Liver (tissue), 9 donors: Measurements from ENCODE around the gene ALK. TPM values are rescaled to one million over a fixed set of nuclear protein-coding genes. Genes with fewer than 3 reads are reported as not detected.

Source experiments
- DNase-seq: peaks from one replicate; pipeline ENCODE4 v3.0.0-alpha.2; 2017; ENCODE audit warnings: low spot score
- H3K27ac ChIP-seq, 2 donors: one replicate each; pipeline ENCODE4 v1.7.0; 2013; ENCODE audit warnings: inconsistent platforms in 2 of 2, low read length in 2 of 2, control low read depth in 1 of 2, low read depth in 1 of 2, mild to moderate bottlenecking in 1 of 2
- H3K27me3 ChIP-seq, 4 donors: one replicate each; pipeline versions ENCODE4 v1.6.1 to v1.7.0; 2013; ENCODE audit warnings: low read length in 3 of 4, inconsistent platforms in 1 of 4, mild to moderate bottlenecking in 1 of 4, moderate library complexity in 1 of 4; ENCODE audit not compliant: control insufficient read depth in 4 of 4, insufficient read depth in 4 of 4
- H3K36me3 ChIP-seq, 4 donors: one replicate each; pipeline versions ENCODE4 v1.6.1 to v1.7.0; 2013; ENCODE audit warnings: low read length in 3 of 4, mild to moderate bottlenecking in 3 of 4, low read depth in 1 of 4, moderate library complexity in 1 of 4; ENCODE audit not compliant: control insufficient read depth in 4 of 4, insufficient read depth in 3 of 4
- H3K4me1 ChIP-seq, 4 donors: one replicate each; pipeline versions ENCODE4 v1.6.1 to v1.7.0; 2013; ENCODE audit warnings: low read length in 3 of 4, mild to moderate bottlenecking in 3 of 4, moderate library complexity in 1 of 4; ENCODE audit not compliant: control insufficient read depth in 4 of 4, insufficient read depth in 4 of 4
- H3K4me3 ChIP-seq, 3 donors: one replicate each; pipeline versions ENCODE4 v1.6.1 to v1.7.0; 2013; ENCODE audit warnings: low read length in 3 of 3, control low read depth in 1 of 3, low read depth in 1 of 3, mild to moderate bottlenecking in 1 of 3
- H3K9ac ChIP-seq, 2 donors: one replicate each; pipeline ENCODE4 v1.7.0; 2013; ENCODE audit warnings: low read length in 2 of 2, mild to moderate bottlenecking in 2 of 2, moderate library complexity in 2 of 2, control low read depth in 1 of 2, low read depth in 1 of 2
- H3K9me3 ChIP-seq, 4 donors: one replicate each; pipeline versions ENCODE4 v1.6.1 to v1.7.0; 2013; ENCODE audit warnings: low read length in 3 of 4; ENCODE audit not compliant: control insufficient read depth in 4 of 4
- CTCF ChIP-seq: fragments of 150-350 bp; IDR thresholded peaks from 2 replicates; pipeline ENCODE4 v1.5.1; 2017; ENCODE audit warnings: improper control_type of control experiment, low read depth, low read length; ENCODE audit not compliant: missing input control
- FOXA1 ChIP-seq: IDR thresholded peaks from 2 replicates; pipeline ENCODE4 v1.6.1; 2016; ENCODE audit warnings: antibody characterized with exemption
- GABPA ChIP-seq, 2 donors: IDR thresholded peaks in 1 of 2; conservative IDR thresholded peaks in 1 of 2; 2 replicates each; pipeline ENCODE4 v1.6.1; 2016; ENCODE audit warnings: antibody characterized with exemption in 2 of 2, mild to moderate bottlenecking in 1 of 2, moderate library complexity in 1 of 2
- HNF4A ChIP-seq, 2 donors: conservative IDR thresholded peaks; 2 replicates each; pipeline ENCODE4 v1.6.1; 2016; ENCODE audit warnings: antibody characterized with exemption in 2 of 2, mild to moderate bottlenecking in 2 of 2
- HNF4G ChIP-seq: IDR thresholded peaks from 2 replicates; pipeline ENCODE4 v1.6.1; 2016; ENCODE audit warnings: antibody characterized with exemption
- MAX ChIP-seq: IDR thresholded peaks from 2 replicates; pipeline ENCODE4 v1.6.1; 2016; ENCODE audit warnings: antibody characterized with exemption
- NR2F2 ChIP-seq: IDR thresholded peaks from 2 replicates; pipeline ENCODE4 v1.6.1; 2016; ENCODE audit warnings: antibody characterized with exemption
- RAD21 ChIP-seq, 2 donors: IDR thresholded peaks; 2 replicates each; pipeline ENCODE4 v1.6.1; 2016; ENCODE audit warnings: antibody characterized with exemption in 2 of 2, mild to moderate bottlenecking in 2 of 2
- REST ChIP-seq: IDR thresholded peaks from 2 replicates; pipeline ENCODE4 v1.6.1; 2016; ENCODE audit warnings: antibody characterized with exemption, mild to moderate bottlenecking
- YY1 ChIP-seq: IDR thresholded peaks from 2 replicates; pipeline ENCODE4 v1.6.1; 2016; ENCODE audit warnings: antibody characterized with exemption, mild to moderate bottlenecking
- ZBTB33 ChIP-seq: IDR thresholded peaks from 2 replicates; pipeline ENCODE4 v1.6.1; 2016; ENCODE audit warnings: antibody characterized with exemption
- WGBS: extraction: QIAGEN DNeasy Blood & Tissue Kit; methylation state at CpG from one replicate; pipeline ENCODE4 v1.1.7; 2013; 5-methylcytosine and 5-hydroxymethylcytosine counted together
- polyA plus RNA-seq, 2 donors: library from polyadenylated mRNA; stranded (reverse) in 1 of 2; unstranded in 1 of 2; fragments of 200-250 nt in 1 of 2; fragments of >200 nt in 1 of 2; fragmentation: Nextera tagmentation in 1 of 2; extraction: Ambion mirVana in 1 of 2; gene quantifications; one replicate each; pipeline versions ENCODE4 v1.2.1 to v1.2.3, GENCODE V29; 2013 to 2015
- total RNA-seq, 2 donors: library from RNA; depleted of rRNA; stranded (reverse); fragments of >200 nt; gene quantifications; one replicate each; pipeline ENCODE4 v1.2.3, GENCODE V29; 2014
- donor health status: healthy.
- donor health status: healthy.
- donor health status: healthy.
- donor health status: healthy.
- donor health status: healthy.

Gene ALK
- total and polyA plus RNA-seq, 4 donors, result under 0.01 TPM; not detected in 3

- no peaks in the 10 kb centered on the region for H3K9me3 ChIP-seq
- no peaks in the 10 kb centered on the region for H3K4me1 ChIP-seq
- WGBS, result 75% methylated on average over 10 of the region's 10 CpGs
- TF ChIP-seq HNF4A (conservative IDR thresholded peaks at IDR 0.05), result no peak
- TF ChIP-seq FOXA1, result no peak
- no peak for TF ChIP-seq RAD21 (IDR thresholded peaks at IDR 0.05)
- no peak for TF ChIP-seq CTCF
- no peak for TF ChIP-seq NR2F2
- no peak for TF ChIP-seq REST
- no peak for TF ChIP-seq MAX
- no peak for TF ChIP-seq GABPA (IDR thresholded peaks at IDR 0.05 in 1 of 2, conservative IDR thresholded peaks at IDR 0.05 in 1 of 2)
- TF ChIP-seq HNF4G, result no peak
- no peak for TF ChIP-seq ZBTB33
- no peak for TF ChIP-seq YY1
- peaks cover 0 to 4% (median 1%) of the 10 kb centered on the region in 4 donors for H3K27me3 ChIP-seq
- no peak overlapping the region for H3K27ac ChIP-seq
- no peaks in the 10 kb centered on the region for H3K36me3 ChIP-seq
- no peak overlapping the region for H3K4me3 ChIP-seq
- no peak for DNase-seq
- H3K9ac ChIP-seq, result no peak overlapping the region
Observed at GRCh38 chr2:29296585-29296984, 624.8 kb downstream of the ALK start.

GRCh38 chr2:29295845-29296244, 625.5 kb downstream of the ALK start:
- 44% methylated on average over 4 of the region's 4 CpGs for WGBS
- Histone ChIP-seq H3K4me1 (no peaks in the 10 kb centered on the region), H3K36me3 (no peaks in the 10 kb centered on the region), H3K4me3 (no peak overlapping the region), H3K9me3 (no peaks in the 10 kb centered on the region), H3K27ac (no peak overlapping the region), H3K9ac (no peak overlapping the region), H3K27me3 (peaks cover 0 to 3% (median 0%) of the 10 kb centered on the region in 4 donors)
- peak; percentile 9 for TF ChIP-seq CTCF
- no peak for TF ChIP-seq YY1
- peak; percentile 14 for TF ChIP-seq REST
- peak; percentile 44 to 48 for TF ChIP-seq RAD21 (IDR thresholded peaks at IDR 0.05)
- DNase-seq, result no peak
